ENCODE results near the gene RHOXF1.

DNA sequence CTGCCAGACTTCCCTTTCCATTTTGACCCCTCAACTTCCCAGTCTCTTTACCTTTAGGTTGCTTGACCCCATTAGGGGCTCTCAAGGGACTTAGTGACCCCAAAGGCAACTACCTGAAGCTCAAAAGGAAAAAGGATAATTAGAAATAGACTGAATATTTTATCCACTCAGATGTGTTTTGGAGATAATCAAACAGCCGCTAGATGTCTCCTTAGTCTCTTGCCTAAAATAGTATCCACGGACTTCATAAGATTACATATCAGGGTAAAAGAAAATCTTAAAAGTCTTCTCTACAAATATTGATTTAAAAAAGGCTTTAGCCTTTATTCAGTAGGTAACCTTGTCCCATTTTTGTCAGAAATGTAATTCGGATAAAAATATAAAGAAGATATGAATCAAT is 21.7 kb upstream of the RHOXF1 start:
- TF ChIP-seq, protein P1, sequence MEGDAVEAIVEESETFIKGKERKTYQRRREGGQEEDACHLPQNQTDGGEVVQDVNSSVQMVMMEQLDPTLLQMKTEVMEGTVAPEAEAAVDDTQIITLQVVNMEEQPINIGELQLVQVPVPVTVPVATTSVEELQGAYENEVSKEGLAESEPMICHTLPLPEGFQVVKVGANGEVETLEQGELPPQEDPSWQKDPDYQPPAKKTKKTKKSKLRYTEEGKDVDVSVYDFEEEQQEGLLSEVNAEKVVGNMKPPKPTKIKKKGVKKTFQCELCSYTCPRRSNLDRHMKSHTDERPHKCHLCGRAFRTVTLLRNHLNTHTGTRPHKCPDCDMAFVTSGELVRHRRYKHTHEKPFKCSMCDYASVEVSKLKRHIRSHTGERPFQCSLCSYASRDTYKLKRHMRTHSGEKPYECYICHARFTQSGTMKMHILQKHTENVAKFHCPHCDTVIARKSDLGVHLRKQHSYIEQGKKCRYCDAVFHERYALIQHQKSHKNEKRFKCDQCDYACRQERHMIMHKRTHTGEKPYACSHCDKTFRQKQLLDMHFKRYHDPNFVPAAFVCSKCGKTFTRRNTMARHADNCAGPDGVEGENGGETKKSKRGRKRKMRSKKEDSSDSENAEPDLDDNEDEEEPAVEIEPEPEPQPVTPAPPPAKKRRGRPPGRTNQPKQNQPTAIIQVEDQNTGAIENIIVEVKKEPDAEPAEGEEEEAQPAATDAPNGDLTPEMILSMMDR (IDR thresholded peaks at IDR 0.05) = peak; percentile 35
- TF ChIP-seq ZFX (IDR thresholded peaks at IDR 0.05; ENCODE audit: borderline replicate concordance) = no peak

All from 22Rv1 (cell line).